Activated T-helper 17 cell treated with anti-CD3 and anti-CD28 coated beads, Interleukin-2, amount 50 U/mL, for 72 hours (primary cell): ENCODE results near the gene FAF1. TPM values are rescaled to one million over a fixed set of nuclear protein-coding genes. Genes with fewer than 3 reads are reported as not detected.

ENCODE experiments used
- ATAC-seq: fragments of 150-1000 bp; cut with Tn5 transposase; replicated peaks from 2 replicates; pipeline ENCODE4 v1.10.0; 2021; ENCODE audit warnings: mild to moderate bottlenecking, moderate library complexity
- H3K27ac Mint-ChIP-seq: one replicate; pipeline ENCODE4 v1.8.0; 2022; ENCODE audit warnings: mixed read lengths
- H3K27me3 Mint-ChIP-seq: one replicate; pipeline ENCODE4 v1.8.0; 2022; ENCODE audit warnings: mixed read lengths
- H3K36me3 Mint-ChIP-seq: one replicate; pipeline ENCODE4 v1.8.0; 2022; ENCODE audit warnings: low read depth, mild to moderate bottlenecking, mixed read lengths
- H3K4me1 Mint-ChIP-seq: one replicate; pipeline ENCODE4 v1.8.0; 2022; ENCODE audit warnings: mixed read lengths
- H3K4me3 Mint-ChIP-seq: one replicate; pipeline ENCODE4 v1.8.0; 2022; ENCODE audit warnings: mild to moderate bottlenecking, mixed read lengths
- H3K9me3 Mint-ChIP-seq: one replicate; pipeline ENCODE4 v1.8.0; 2022; ENCODE audit warnings: mixed read lengths
- total RNA-seq, 2 donors: library from RNA; stranded (reverse); gene quantifications; one replicate each; pipeline ENCODE4 v1.2.3, GENCODE V29; 2022

Gene FAF1
- total RNA-seq, 2 donors from 2014 or later = 55.5 to 69.7 TPM

GRCh38 chr1:50651476-50652263, 308.4 kb downstream of the FAF1 start:
- no peak overlapping the region for H3K27ac Mint-ChIP-seq
- no peak for ATAC-seq
- no peak overlapping the region for H3K4me3 Mint-ChIP-seq
- H3K36me3 Mint-ChIP-seq = peaks cover 14% of the 10 kb centered on the region
- H3K4me1 Mint-ChIP-seq = no peaks in the 10 kb centered on the region
- no peaks in the 10 kb centered on the region for H3K9me3 Mint-ChIP-seq
- no peaks in the 10 kb centered on the region for H3K27me3 Mint-ChIP-seq

- Mint-ChIP-seq H3K27ac (no peak overlapping the region), H3K4me1 (no peaks in the 10 kb centered on the region), H3K36me3 (peaks cover 17% of the 10 kb centered on the region), H3K4me3 (no peak overlapping the region), H3K27me3 (no peaks in the 10 kb centered on the region), H3K9me3 (no peaks in the 10 kb centered on the region)
- ATAC-seq = no peak
Observed at GRCh38 chr1:50646526-50646925, 313.5 kb downstream of the FAF1 start.

- Mint-ChIP-seq H3K27me3 (no peaks in the 10 kb centered on the region), H3K27ac (no peak overlapping the region), H3K4me3 (no peak overlapping the region), H3K36me3 (peaks cover 17% of the 10 kb centered on the region), H3K4me1 (no peaks in the 10 kb centered on the region), H3K9me3 (no peaks in the 10 kb centered on the region)
- ATAC-seq = no peak
Observed at GRCh38 chr1:50645139-50645538, 314.9 kb downstream of the FAF1 start.

- H3K36me3 Mint-ChIP-seq = peaks cover 17% of the 10 kb centered on the region
- no peak overlapping the region for H3K4me3 Mint-ChIP-seq
- H3K27ac Mint-ChIP-seq = no peak overlapping the region
- no peak for ATAC-seq
- H3K4me1 Mint-ChIP-seq = no peaks in the 10 kb centered on the region
- no peaks in the 10 kb centered on the region for H3K27me3 Mint-ChIP-seq
- H3K9me3 Mint-ChIP-seq = no peaks in the 10 kb centered on the region
Observed at GRCh38 chr1:50644447-50645105, 315.5 kb downstream of the FAF1 start.

GRCh38 chr1:50637460-50637859, 322.6 kb downstream of the FAF1 start:
- Mint-ChIP-seq H3K27me3 (no peaks in the 10 kb centered on the region), H3K4me1 (no peaks in the 10 kb centered on the region), H3K4me3 (no peak overlapping the region), H3K36me3 (no peaks in the 10 kb centered on the region), H3K9me3 (no peaks in the 10 kb centered on the region), H3K27ac (no peak overlapping the region)
- no peak for ATAC-seq

GRCh38 chr1:50634251-50634650, 325.8 kb downstream of the FAF1 start:
- Mint-ChIP-seq H3K27ac (no peak overlapping the region), H3K4me3 (no peak overlapping the region), H3K9me3 (no peaks in the 10 kb centered on the region), H3K27me3 (no peaks in the 10 kb centered on the region), H3K36me3 (no peaks in the 10 kb centered on the region), H3K4me1 (no peaks in the 10 kb centered on the region)
- no peak for ATAC-seq

- Mint-ChIP-seq H3K36me3 (no peaks in the 10 kb centered on the region), H3K27ac (no peak overlapping the region), H3K4me3 (no peak overlapping the region), H3K9me3 (no peaks in the 10 kb centered on the region), H3K4me1 (no peaks in the 10 kb centered on the region), H3K27me3 (no peaks in the 10 kb centered on the region)
- ATAC-seq = no peak
Observed at GRCh38 chr1:50633465-50633864, 326.6 kb downstream of the FAF1 start.

- no peaks in the 10 kb centered on the region for H3K27me3 Mint-ChIP-seq
- H3K4me3 Mint-ChIP-seq = no peak overlapping the region
- no peaks in the 10 kb centered on the region for H3K36me3 Mint-ChIP-seq
- H3K9me3 Mint-ChIP-seq = no peaks in the 10 kb centered on the region
- no peak overlapping the region for H3K27ac Mint-ChIP-seq
- H3K4me1 Mint-ChIP-seq = no peaks in the 10 kb centered on the region
- no peak for ATAC-seq
Observed at GRCh38 chr1:50631161-50631560, 328.9 kb downstream of the FAF1 start.

GRCh38 chr1:50622259-50622658, 337.8 kb downstream of the FAF1 start:
- Mint-ChIP-seq H3K4me3 (no peak overlapping the region), H3K27ac (no peak overlapping the region), H3K27me3 (no peaks in the 10 kb centered on the region), H3K4me1 (no peaks in the 10 kb centered on the region), H3K9me3 (no peaks in the 10 kb centered on the region), H3K36me3 (no peaks in the 10 kb centered on the region)
- no peak for ATAC-seq

GRCh38 chr1:50620680-50621329, 339.3 kb downstream of the FAF1 start:
- H3K36me3 Mint-ChIP-seq = no peaks in the 10 kb centered on the region
- no peaks in the 10 kb centered on the region for H3K27me3 Mint-ChIP-seq
- no peaks in the 10 kb centered on the region for H3K4me1 Mint-ChIP-seq
- H3K9me3 Mint-ChIP-seq = no peaks in the 10 kb centered on the region
- no peak overlapping the region for H3K27ac Mint-ChIP-seq
- no peak for ATAC-seq
- no peak overlapping the region for H3K4me3 Mint-ChIP-seq

- no peaks in the 10 kb centered on the region for H3K4me1 Mint-ChIP-seq
- no peak for ATAC-seq
- no peaks in the 10 kb centered on the region for H3K36me3 Mint-ChIP-seq
- no peak overlapping the region for H3K4me3 Mint-ChIP-seq
- no peaks in the 10 kb centered on the region for H3K27me3 Mint-ChIP-seq
- no peaks in the 10 kb centered on the region for H3K9me3 Mint-ChIP-seq
- H3K27ac Mint-ChIP-seq = no peak overlapping the region
Observed at GRCh38 chr1:50615036-50615750, 344.9 kb downstream of the FAF1 start.

- Mint-ChIP-seq H3K36me3 (no peaks in the 10 kb centered on the region), H3K4me3 (no peak overlapping the region), H3K27me3 (no peaks in the 10 kb centered on the region), H3K4me1 (no peaks in the 10 kb centered on the region), H3K27ac (no peak overlapping the region), H3K9me3 (no peaks in the 10 kb centered on the region)
- ATAC-seq = peak; percentile 21
Observed at GRCh38 chr1:50611675-50612074, 348.4 kb downstream of the FAF1 start.

GRCh38 chr1:50610563-50610962, 349.5 kb downstream of the FAF1 start:
- Mint-ChIP-seq H3K4me3 (no peak overlapping the region), H3K9me3 (no peaks in the 10 kb centered on the region), H3K4me1 (no peaks in the 10 kb centered on the region), H3K27me3 (no peaks in the 10 kb centered on the region), H3K36me3 (no peaks in the 10 kb centered on the region), H3K27ac (no peak overlapping the region)
- ATAC-seq = no peak

- no peak overlapping the region for H3K4me3 Mint-ChIP-seq
- no peaks in the 10 kb centered on the region for H3K4me1 Mint-ChIP-seq
- H3K36me3 Mint-ChIP-seq = no peaks in the 10 kb centered on the region
- no peak for ATAC-seq
- H3K9me3 Mint-ChIP-seq = no peaks in the 10 kb centered on the region
- H3K27me3 Mint-ChIP-seq = no peaks in the 10 kb centered on the region
- H3K27ac Mint-ChIP-seq = no peak overlapping the region
Observed at GRCh38 chr1:50609508-50609907, 350.6 kb downstream of the FAF1 start.
